Measurements from ENCODE around the gene PGS1. TPM values are rescaled to one million over a fixed set of nuclear protein-coding genes. Genes with fewer than 3 reads are reported as not detected.

PGS1 gene
- total and polyA plus RNA-seq, 2 experiments from 2014 or later, result 30.4 to 42.5 TPM

DNA sequence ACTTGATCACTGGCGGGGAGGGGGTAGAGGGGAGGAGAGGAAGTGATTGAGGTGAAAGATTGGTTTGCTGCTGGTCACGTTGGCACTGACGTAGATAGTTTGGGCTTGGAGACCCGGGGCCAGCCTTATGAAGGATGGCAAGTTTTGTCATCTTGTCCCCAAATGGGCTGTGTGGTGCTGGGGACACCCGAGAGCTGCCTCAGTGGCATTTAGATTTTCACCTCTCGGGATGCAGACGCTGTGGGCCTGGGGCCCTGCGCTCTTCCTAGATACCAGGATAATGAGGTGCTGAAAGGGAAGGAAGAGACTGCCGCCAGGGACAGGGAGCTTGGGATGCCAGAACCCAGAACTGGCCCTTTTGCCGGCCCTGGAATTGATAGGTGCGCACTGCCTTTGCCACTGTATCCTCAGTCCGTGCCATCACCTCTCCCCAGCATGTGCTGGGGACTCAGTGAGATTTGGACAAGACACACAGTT is 17.2 kb upstream of the PGS1 start:
- DNase-seq (ENCODE audit: low spot score), result no peak
- no peaks in the 10 kb centered on the region for H3K27me3 ChIP-seq

GRCh38 chr17:78362232-78362631 is 16.2 kb upstream of the PGS1 start:
- no peak overlapping the region for H2AFZ ChIP-seq
- H3K27me3 ChIP-seq, result no peaks in the 10 kb centered on the region
- no peaks in the 10 kb centered on the region for H3K9me3 ChIP-seq (ENCODE audit: low read depth)
- no peak overlapping the region for H3K4me3 ChIP-seq
- no peak overlapping the region for H3K27ac ChIP-seq
- peaks cover 25% of the 10 kb centered on the region for H3K79me2 ChIP-seq
- H3K9me2 ChIP-seq (replicated peaks; ENCODE audit: insufficient read depth), result no peaks in the 10 kb centered on the region
- DNase-seq (ENCODE audit: low spot score), result no peak
- no peak for TF ChIP-seq CTCF (IDR thresholded peaks at IDR 0.05; ENCODE audit: poor library complexity)
- H3K36me3 ChIP-seq (replicated peaks; ENCODE audit: insufficient read depth, low read depth), result no peaks in the 10 kb centered on the region
- 100% methylated on average over 5 of the region's 5 CpGs for WGBS (ENCODE audit: low lambda C conversion rate, missing lambda C conversion rate)
- H3K4me1 ChIP-seq (ENCODE audit: insufficient read depth), result peaks cover 43% of the 10 kb centered on the region
- H3K4me2 ChIP-seq, result no peak overlapping the region
- H4K20me1 ChIP-seq (ENCODE audit: insufficient read depth, poor library complexity, severe bottlenecking), result peaks cover 26% of the 10 kb centered on the region

More for the DNA sequence above, 17.2 kb upstream of the PGS1 start:
- Histone ChIP-seq H3K36me3 (replicated peaks; ENCODE audit: insufficient read depth, low read depth) (no peaks in the 10 kb centered on the region), H3K4me3 (no peak overlapping the region), H3K27ac (no peak overlapping the region), H2AFZ (no peak overlapping the region), H3K79me2 (peaks cover 35% of the 10 kb centered on the region), H3K4me1 (ENCODE audit: insufficient read depth) (peaks cover 38% of the 10 kb centered on the region), H3K9me2 (replicated peaks; ENCODE audit: insufficient read depth) (no peaks in the 10 kb centered on the region), H4K20me1 (ENCODE audit: insufficient read depth, poor library complexity, severe bottlenecking) (peaks cover 35% of the 10 kb centered on the region), H3K4me2 (peak overlapping the region; percentile 99), H3K9me3 (ENCODE audit: low read depth) (no peaks in the 10 kb centered on the region)
- 70% methylated on average over 12 of the region's 12 CpGs for whole genome bisulfite sequencing (ENCODE audit: low lambda C conversion rate, missing lambda C conversion rate)
- TF ChIP-seq CTCF (IDR thresholded peaks at IDR 0.05; ENCODE audit: poor library complexity) (no peak), EZH2phosphoT487 (IDR thresholded peaks at IDR 0.05; ENCODE audit: low read depth, severe bottlenecking, unreplicated experiment) (no peak), EZH2 (IDR thresholded peaks at IDR 0.05; ENCODE audit: borderline replicate concordance) (no peak)

DNA sequence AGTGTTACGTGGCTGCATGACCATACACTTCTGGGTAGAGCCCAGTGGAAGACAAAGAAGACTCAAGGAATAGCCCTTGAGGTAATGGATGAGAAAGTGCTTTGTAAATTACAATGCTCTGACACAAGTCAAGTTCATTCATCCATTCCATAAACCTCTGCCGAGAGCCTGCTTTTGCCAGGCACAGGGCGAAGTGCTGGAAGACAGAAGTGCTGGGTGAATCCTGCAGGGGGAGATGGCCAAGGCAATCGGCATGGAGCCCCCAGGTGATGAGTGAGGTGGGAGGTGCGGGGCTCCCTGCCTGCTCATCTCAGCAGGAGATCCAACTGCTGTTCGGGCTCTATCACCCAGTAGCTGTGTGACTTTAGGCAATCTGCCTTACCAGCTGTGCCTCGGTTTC is 15.8 kb upstream of the PGS1 start:
- no peaks in the 10 kb centered on the region for H3K27me3 ChIP-seq
- TF ChIP-seq EZH2phosphoT487 (IDR thresholded peaks at IDR 0.05; ENCODE audit: low read depth, severe bottlenecking, unreplicated experiment), result no peak
- no peak for TF ChIP-seq CTCF (IDR thresholded peaks at IDR 0.05; ENCODE audit: poor library complexity)
- no peak for TF ChIP-seq EZH2 (IDR thresholded peaks at IDR 0.05; ENCODE audit: borderline replicate concordance)
- no peak for DNase-seq (ENCODE audit: low spot score)
- H3K27ac ChIP-seq, result no peak overlapping the region
- H2AFZ ChIP-seq, result no peak overlapping the region
- 86% methylated on average over 7 of the region's 7 CpGs for WGBS (ENCODE audit: low lambda C conversion rate, missing lambda C conversion rate)
- no peaks in the 10 kb centered on the region for H3K36me3 ChIP-seq (replicated peaks; ENCODE audit: insufficient read depth, low read depth)
- no peak overlapping the region for H3K4me3 ChIP-seq
- no peaks in the 10 kb centered on the region for H3K9me3 ChIP-seq (ENCODE audit: low read depth)
- no peak overlapping the region for H3K4me2 ChIP-seq
- H3K4me1 ChIP-seq (ENCODE audit: insufficient read depth), result peaks cover 40% of the 10 kb centered on the region
- H3K9me2 ChIP-seq (replicated peaks; ENCODE audit: insufficient read depth), result no peaks in the 10 kb centered on the region
- peaks cover 21% of the 10 kb centered on the region for H4K20me1 ChIP-seq (ENCODE audit: insufficient read depth, poor library complexity, severe bottlenecking)
- H3K79me2 ChIP-seq, result peaks cover 21% of the 10 kb centered on the region
